ENCODE results near the gene RNF150.

DNA sequence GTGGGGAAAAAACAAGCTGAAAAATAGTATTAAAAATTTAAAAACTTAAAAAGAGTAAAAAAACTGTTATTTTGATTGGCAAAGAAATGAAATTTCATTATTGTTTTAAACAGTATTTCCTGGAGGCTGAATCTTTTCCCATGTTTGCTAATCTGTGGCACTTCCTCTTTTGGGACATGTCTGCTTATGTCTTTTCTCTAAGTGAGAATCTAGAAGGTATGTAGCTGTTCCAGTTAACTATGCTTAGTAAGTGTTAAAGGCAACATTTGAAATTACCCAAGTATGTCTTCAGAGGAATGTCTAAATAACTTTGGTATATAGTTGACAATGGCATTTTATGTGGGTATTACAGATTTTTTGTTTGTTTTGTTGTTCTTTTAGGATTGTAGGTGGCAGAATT lies 295.5 kb downstream of the RNF150 start:
- TF ChIP-seq, protein P1, sequence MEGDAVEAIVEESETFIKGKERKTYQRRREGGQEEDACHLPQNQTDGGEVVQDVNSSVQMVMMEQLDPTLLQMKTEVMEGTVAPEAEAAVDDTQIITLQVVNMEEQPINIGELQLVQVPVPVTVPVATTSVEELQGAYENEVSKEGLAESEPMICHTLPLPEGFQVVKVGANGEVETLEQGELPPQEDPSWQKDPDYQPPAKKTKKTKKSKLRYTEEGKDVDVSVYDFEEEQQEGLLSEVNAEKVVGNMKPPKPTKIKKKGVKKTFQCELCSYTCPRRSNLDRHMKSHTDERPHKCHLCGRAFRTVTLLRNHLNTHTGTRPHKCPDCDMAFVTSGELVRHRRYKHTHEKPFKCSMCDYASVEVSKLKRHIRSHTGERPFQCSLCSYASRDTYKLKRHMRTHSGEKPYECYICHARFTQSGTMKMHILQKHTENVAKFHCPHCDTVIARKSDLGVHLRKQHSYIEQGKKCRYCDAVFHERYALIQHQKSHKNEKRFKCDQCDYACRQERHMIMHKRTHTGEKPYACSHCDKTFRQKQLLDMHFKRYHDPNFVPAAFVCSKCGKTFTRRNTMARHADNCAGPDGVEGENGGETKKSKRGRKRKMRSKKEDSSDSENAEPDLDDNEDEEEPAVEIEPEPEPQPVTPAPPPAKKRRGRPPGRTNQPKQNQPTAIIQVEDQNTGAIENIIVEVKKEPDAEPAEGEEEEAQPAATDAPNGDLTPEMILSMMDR (IDR thresholded peaks at IDR 0.05; ENCODE audit: low read depth, low read length) = no peak
- TF ChIP-seq EZH2phosphoT487 (IDR thresholded peaks at IDR 0.05; ENCODE audit: low read depth) = no peak

Measured in OCI-LY3 (cell line).